ENCODE data around the gene ZFPM1.

DNA sequence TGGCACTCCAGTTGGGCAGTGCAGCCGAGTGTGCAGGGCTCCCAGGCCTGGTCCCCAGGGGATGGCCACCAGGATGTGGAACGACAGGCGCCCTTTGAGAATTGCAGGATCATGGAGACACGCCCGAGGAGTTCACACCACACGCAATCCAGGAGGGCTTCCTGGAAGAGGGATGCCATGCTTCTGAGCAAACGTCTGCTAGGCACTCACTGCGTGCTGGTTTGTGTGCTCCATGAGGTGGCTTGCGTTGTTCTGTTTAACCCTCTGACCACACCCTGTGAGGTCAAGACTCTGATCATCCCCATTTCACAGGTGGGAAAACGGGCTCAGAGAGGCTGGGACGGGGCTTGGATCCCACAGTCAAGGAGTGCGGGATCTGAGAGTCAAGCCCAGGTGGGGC, 32.6 kb upstream of the ZFPM1 start:
- no peak for TF ChIP-seq JUND (IDR thresholded peaks at IDR 0.05)
- TF ChIP-seq, protein P1, sequence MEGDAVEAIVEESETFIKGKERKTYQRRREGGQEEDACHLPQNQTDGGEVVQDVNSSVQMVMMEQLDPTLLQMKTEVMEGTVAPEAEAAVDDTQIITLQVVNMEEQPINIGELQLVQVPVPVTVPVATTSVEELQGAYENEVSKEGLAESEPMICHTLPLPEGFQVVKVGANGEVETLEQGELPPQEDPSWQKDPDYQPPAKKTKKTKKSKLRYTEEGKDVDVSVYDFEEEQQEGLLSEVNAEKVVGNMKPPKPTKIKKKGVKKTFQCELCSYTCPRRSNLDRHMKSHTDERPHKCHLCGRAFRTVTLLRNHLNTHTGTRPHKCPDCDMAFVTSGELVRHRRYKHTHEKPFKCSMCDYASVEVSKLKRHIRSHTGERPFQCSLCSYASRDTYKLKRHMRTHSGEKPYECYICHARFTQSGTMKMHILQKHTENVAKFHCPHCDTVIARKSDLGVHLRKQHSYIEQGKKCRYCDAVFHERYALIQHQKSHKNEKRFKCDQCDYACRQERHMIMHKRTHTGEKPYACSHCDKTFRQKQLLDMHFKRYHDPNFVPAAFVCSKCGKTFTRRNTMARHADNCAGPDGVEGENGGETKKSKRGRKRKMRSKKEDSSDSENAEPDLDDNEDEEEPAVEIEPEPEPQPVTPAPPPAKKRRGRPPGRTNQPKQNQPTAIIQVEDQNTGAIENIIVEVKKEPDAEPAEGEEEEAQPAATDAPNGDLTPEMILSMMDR (IDR thresholded peaks at IDR 0.05; ENCODE audit: low read depth, low read length, missing input control), result no peak
- TF ChIP-seq, protein P2, sequence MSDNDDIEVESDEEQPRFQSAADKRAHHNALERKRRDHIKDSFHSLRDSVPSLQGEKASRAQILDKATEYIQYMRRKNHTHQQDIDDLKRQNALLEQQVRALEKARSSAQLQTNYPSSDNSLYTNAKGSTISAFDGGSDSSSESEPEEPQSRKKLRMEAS (IDR thresholded peaks at IDR 0.05), result no peak
- TF ChIP-seq, protein P3, sequence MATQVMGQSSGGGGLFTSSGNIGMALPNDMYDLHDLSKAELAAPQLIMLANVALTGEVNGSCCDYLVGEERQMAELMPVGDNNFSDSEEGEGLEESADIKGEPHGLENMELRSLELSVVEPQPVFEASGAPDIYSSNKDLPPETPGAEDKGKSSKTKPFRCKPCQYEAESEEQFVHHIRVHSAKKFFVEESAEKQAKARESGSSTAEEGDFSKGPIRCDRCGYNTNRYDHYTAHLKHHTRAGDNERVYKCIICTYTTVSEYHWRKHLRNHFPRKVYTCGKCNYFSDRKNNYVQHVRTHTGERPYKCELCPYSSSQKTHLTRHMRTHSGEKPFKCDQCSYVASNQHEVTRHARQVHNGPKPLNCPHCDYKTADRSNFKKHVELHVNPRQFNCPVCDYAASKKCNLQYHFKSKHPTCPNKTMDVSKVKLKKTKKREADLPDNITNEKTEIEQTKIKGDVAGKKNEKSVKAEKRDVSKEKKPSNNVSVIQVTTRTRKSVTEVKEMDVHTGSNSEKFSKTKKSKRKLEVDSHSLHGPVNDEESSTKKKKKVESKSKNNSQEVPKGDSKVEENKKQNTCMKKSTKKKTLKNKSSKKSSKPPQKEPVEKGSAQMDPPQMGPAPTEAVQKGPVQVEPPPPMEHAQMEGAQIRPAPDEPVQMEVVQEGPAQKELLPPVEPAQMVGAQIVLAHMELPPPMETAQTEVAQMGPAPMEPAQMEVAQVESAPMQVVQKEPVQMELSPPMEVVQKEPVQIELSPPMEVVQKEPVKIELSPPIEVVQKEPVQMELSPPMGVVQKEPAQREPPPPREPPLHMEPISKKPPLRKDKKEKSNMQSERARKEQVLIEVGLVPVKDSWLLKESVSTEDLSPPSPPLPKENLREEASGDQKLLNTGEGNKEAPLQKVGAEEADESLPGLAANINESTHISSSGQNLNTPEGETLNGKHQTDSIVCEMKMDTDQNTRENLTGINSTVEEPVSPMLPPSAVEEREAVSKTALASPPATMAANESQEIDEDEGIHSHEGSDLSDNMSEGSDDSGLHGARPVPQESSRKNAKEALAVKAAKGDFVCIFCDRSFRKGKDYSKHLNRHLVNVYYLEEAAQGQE (IDR thresholded peaks at IDR 0.05), result no peak
- TF ChIP-seq TAF1 (conservative IDR thresholded peaks at IDR 0.05), result no peak
- no peak for TF ChIP-seq RAD21 (IDR thresholded peaks at IDR 0.05)
- TF ChIP-seq YY1 (IDR thresholded peaks at IDR 0.05), result no peak
- no peak for TF ChIP-seq EGR1 (IDR thresholded peaks at IDR 0.05; ENCODE audit: low read depth in 2 of 2)
- no peak for TF ChIP-seq GABPA (IDR thresholded peaks at IDR 0.05 in 1 of 2, conservative IDR thresholded peaks at IDR 0.05 in 1 of 2)
- TF ChIP-seq, protein P4, sequence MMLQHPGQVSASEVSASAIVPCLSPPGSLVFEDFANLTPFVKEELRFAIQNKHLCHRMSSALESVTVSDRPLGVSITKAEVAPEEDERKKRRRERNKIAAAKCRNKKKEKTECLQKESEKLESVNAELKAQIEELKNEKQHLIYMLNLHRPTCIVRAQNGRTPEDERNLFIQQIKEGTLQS (IDR thresholded peaks at IDR 0.05), result no peak
- no peak for TF ChIP-seq HNF4G (IDR thresholded peaks at IDR 0.05)

Data from liver (tissue), 3 donors.